GM13977 (cell line): Measurements from ENCODE around the gene HOXB3.
A peak's percentile ranks its signal among the peaks of the same experiment; 100 is the strongest.

Experiments used
- DNase-seq: peaks from one replicate; pipeline ENCODE4 v3.0.0; 2012; ENCODE audit warnings: low spot score
- in situ Hi-C: fragments of 300-500 bp; cut with MboI; formaldehyde crosslinking; loops from one replicate; pipeline ENCODE4 v1.12.0; 2022; ENCODE audit warnings: low sequenced_read_pairs, low pct_unique_long_range_greater_than_20kb, mixed read lengths, inconsistent platforms; ENCODE audit not compliant: unreplicated experiment
- TF ChIP-seq, protein P1 (sequence below): IDR thresholded peaks from 2 replicates; pipeline ENCODE4 v1.5.1; 2012; ENCODE audit warnings: mild to moderate bottlenecking, control low read depth; ENCODE audit not compliant: insufficient read depth; ENCODE audit errors: extremely low read depth, missing control alignments

Gene HOXB3

DNA sequence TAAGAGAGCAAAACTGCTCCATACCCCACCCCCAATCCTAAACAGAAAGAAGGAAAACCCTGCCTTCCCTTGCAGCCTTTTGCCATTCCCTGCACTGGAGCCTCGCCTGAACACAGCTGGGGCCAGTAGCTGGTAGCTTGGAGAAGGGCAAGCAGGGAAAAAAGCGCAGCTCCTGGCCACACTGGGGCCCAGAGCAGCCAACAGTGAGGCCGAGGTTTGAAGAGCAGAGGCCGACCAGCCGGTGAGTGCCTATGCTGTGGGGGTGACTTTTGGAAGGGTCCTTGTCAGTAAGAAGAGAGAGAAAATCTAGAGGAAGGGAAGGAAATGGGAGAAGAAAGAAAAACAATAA is 39.3 kb upstream of the HOXB3 start:
- in situ Hi-C loops: no loop called here
- no peak for DNase-seq
- TF ChIP-seq, protein P1, sequence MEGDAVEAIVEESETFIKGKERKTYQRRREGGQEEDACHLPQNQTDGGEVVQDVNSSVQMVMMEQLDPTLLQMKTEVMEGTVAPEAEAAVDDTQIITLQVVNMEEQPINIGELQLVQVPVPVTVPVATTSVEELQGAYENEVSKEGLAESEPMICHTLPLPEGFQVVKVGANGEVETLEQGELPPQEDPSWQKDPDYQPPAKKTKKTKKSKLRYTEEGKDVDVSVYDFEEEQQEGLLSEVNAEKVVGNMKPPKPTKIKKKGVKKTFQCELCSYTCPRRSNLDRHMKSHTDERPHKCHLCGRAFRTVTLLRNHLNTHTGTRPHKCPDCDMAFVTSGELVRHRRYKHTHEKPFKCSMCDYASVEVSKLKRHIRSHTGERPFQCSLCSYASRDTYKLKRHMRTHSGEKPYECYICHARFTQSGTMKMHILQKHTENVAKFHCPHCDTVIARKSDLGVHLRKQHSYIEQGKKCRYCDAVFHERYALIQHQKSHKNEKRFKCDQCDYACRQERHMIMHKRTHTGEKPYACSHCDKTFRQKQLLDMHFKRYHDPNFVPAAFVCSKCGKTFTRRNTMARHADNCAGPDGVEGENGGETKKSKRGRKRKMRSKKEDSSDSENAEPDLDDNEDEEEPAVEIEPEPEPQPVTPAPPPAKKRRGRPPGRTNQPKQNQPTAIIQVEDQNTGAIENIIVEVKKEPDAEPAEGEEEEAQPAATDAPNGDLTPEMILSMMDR: no peak

DNA sequence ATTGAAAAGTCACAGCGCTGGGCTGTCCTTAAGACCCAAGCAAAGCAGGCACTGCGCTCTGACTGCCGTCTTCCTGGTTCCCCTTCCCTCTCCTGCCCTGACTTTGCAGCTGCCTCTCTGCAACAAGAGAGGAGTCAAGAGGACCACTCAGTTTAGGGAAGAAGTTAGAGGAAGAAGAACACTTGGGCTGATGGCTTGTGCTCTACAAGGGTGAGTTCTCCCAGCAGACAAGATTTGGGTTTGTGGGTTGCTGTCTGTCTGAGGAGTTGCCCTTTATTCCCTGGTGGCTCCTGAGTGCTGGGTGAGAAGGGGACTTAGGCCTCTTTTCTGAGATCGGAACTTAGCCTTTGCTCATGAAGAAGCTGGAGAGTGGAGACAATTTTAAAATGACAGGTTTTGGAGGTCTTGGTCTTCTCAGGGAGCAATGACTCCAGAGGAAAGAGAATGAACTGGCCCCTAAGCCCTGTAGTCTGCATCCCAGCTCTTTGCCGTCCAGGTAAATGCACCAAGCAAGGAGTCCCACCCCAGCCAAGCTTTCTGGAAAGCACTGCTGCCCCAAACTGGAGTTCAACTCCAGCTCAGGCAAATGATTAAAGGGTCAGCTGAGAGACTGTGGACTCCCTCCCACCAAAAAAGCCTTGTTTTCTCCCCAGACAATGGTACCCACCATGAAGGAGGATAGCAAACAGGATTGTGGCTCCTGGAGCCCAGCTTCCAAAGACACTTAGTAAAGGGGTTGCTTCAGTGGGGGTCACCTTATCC is 38.8 kb upstream of the HOXB3 start:
- TF ChIP-seq, protein P1: no peak
- no peak for DNase-seq
- in situ Hi-C loops: no loop called here

DNA sequence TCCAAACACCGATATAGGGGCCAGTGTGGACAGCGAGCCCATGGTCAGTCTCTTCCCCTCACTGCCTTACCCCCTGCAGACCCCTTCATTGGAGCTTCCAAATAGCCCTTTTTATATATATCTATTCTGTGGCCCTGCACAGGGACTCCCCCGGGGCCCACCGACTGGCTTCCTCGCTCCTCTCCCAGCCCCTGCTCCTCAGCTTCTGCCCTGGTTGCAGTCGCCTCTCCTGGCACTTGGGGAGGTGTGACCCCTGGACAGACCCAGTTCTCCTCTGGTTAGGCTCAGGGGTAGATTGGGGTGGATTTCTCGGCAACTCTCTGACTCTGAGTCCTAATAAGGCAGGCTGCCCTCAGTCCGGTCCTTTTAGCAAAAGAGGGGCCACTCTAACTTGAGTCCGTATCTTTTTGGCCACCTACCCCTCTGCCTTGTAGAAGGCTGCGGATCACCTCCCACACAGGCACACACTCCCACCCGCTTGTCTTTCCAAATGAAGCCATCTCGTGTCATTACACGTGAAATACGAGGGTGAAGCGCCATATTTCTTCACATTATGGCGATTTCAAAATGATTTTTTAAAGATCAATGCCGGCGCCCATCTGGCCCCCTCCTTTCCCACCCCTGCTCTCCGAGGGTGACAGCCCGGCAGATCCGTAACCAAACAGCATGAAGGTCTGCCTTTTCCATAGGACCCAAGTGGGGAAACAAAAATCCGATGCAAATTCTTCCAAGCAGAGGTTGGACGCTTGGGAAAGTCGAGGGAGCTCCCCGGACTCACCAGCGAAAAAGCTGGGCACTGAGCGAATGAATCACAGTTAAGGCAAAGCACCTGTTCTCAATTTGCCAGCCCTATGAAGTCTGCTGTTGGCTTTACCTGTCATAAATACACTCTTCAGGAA is 37.8 kb upstream of the HOXB3 start:
- TF ChIP-seq, protein P1: no peak
- in situ Hi-C loops: no loop called here
- no peak for DNase-seq

DNA sequence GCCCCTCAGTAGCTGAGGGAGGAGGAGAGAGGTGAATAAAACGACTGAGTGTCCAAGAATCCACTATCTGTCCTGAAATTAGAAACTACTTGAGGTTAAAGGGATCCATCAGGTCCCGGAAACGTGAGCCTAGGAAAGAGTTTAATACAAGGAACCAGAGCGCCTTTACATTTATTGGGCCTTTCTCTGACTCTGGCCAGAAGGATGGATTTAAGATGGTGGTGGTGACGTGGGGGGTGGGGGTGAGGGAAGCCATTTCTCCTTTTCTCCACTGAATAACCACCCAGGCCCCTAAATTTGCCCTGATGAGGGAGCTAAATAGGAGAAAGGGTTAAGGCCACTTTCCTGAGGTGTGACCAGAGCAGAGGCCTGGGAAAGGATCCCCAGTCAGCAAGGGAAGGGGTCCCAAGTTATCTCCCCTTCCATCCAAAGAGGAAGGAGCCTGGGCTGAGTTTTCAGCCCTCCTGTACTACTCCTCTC is 37.1 kb upstream of the HOXB3 start:
- DNase-seq: no peak
- in situ Hi-C loops: no loop called here
- TF ChIP-seq, protein P1: no peak

DNA sequence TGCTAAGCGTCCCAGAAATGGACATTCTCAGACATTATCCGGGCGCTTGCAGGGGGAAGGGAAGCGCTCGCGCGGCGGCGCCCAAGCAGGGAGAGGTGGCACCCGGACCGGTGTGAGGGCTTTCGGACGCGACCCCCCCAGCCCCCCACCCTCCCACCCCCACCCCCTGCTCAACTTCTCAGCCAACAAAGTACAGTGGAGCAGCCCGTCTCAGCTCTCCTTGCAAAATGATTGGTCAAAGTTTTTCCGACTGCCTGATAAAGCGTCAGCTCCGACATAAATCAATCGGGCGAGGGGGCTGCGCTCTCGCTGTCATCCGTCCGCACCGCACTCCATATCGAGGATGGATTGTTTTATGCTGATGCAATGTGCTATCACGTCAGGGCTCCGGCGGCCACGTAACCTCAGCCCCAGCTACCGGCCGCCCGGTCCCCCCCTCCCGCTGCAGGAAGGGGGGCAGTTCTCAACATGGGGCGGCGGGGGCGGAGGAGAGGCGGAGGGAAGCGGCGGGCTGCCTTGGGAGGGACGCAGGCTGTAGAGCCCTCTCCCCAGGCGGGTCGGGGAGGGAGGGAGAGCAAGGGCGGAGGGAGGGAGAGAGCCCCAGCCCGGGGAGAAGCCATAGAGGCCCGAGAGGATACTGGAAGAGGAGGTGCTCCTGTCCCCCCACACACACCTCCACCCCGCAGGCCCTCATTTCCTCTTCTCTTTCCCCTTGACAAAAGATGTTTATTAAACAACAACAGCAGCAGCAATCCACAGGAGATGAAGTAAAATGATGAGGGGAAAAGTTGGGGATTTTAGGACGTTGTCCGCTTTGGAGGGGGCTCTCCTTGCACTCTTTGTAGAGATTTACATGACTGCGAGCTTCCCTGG is 36.4 kb upstream of the HOXB3 start, which contains the start of gene HOXB9:
HOXB9 (minus strand) TSS at position 114 of the 873 bp plus-strand sequence; CDS start at position 25, 89 bp downstream.
- no peak for DNase-seq
- TF ChIP-seq, protein P1: no peak
- in situ Hi-C loops: no loop called here

DNA sequence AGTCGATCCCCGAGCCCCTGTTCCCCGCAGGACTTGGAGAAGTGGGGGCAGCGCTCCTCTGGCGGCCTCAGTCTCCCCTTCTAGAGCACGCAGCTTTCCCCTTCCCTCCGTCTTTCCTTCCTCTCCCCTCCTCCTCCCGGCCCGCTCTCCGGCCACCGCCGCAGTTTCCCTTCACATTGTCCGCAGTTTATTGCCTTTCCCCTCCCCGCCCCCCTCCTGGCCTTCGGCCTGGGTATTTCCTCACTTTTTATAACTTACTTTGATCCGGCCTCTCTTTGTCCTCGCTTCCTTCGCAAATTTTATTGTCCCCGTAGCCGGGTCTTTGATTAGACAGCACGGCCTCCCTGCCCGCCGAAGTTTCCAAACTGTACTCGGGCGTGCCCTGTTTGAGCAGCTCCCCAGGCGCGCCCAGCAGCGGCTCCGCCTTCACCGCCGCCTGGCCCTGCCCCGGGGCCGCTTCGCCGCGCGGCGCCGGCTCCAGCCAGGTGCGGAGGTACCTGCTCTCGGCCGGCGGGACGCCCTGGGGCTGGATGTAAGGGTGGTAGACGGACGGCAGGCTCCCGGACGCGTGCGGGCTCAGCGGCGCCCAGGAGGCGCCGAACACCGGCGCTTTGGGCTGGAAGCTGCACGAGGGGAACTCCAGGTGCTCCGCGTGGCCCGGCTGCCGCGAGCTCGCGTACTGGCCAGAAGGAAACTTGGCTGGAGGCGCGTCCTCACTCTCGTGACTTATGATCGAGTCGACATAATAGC is 35.6 kb upstream of the HOXB3 start:
- TF ChIP-seq, protein P1: no peak
- peak; percentile 84 for DNase-seq
- in situ Hi-C loops: no loop called here
